GM19025 (cell line): ENCODE results near the gene SIGLEC6.

Experiments
- ATAC-seq: cut with Tn5 transposase; IDR thresholded peaks from one replicate; pipeline ENCODE4 v1.9.1; 2021; ENCODE audit warnings: mild to moderate bottlenecking, low read depth, moderate library complexity; ENCODE audit not compliant: unreplicated experiment

Gene SIGLEC6

GRCh38 chr19:51479531-51480331 lies 51.7 kb downstream of the SIGLEC6 start:
- ATAC-seq: no peak

GRCh38 chr19:51478381-51479234 lies 52.9 kb downstream of the SIGLEC6 start, which contains the start of gene CEACAM18:
Gene CEACAM18 (plus strand): TSS chr19:51478539.
- ATAC-seq: no peak

GRCh38 chr19:51477344-51477743 lies 54.1 kb downstream of the SIGLEC6 start:
- no peak for ATAC-seq

- ATAC-seq: no peak
Measured at GRCh38 chr19:51476164-51476563, 55.3 kb downstream of the SIGLEC6 start.

- ATAC-seq: no peak
Measured at GRCh38 chr19:51473009-51473707, 58.3 kb downstream of the SIGLEC6 start.

- no peak for ATAC-seq
Measured at GRCh38 chr19:51472607-51473006, 58.9 kb downstream of the SIGLEC6 start.

- ATAC-seq: no peak
Measured at GRCh38 chr19:51471527-51471926, 59.9 kb downstream of the SIGLEC6 start.

GRCh38 chr19:51470966-51471365 lies 60.5 kb downstream of the SIGLEC6 start:
- no peak for ATAC-seq

GRCh38 chr19:51469629-51470028 lies 61.8 kb downstream of the SIGLEC6 start:
- no peak for ATAC-seq

- ATAC-seq: no peak
Measured at GRCh38 chr19:51469162-51469561, 62.3 kb downstream of the SIGLEC6 start.

GRCh38 chr19:51468545-51468920 lies 62.9 kb downstream of the SIGLEC6 start:
- ATAC-seq: no peak

- no peak for ATAC-seq
Measured at GRCh38 chr19:51467864-51468544, 63.5 kb downstream of the SIGLEC6 start.
